HG02642 (cell line): ENCODE results near the gene PTPRE.

Experiments used
- ATAC-seq: cut with Tn5 transposase; IDR thresholded peaks from one replicate; pipeline ENCODE4 v1.9.1; 2021; ENCODE audit warnings: mild to moderate bottlenecking; ENCODE audit not compliant: unreplicated experiment, poor library complexity

The PTPRE gene

GRCh38 chr10:127906548-127907377 is at the start of gene PTPRE:
TSS of gene PTPRE (plus strand) at chr10:127907103. CDS start at chr10:128040882, 133,779 bp downstream.
- ATAC-seq = peak; percentile 94

GRCh38 chr10:127860592-127860991 is 46.3 kb upstream of the PTPRE start:
- no peak for ATAC-seq

GRCh38 chr10:127863231-127863825 is 43.6 kb upstream of the PTPRE start:
- ATAC-seq = no peak

- no peak for ATAC-seq
These were observed 40.5 kb upstream of the PTPRE start for GRCh38 chr10:127866276-127867013.

- ATAC-seq = no peak
These were observed 39.1 kb upstream of the PTPRE start for GRCh38 chr10:127867805-127868204.

- no peak for ATAC-seq
These were observed 37.6 kb upstream of the PTPRE start for GRCh38 chr10:127869329-127869728.

- no peak for ATAC-seq
These were observed 35.3 kb upstream of the PTPRE start for GRCh38 chr10:127871631-127872010.

- no peak for ATAC-seq
These were observed 34.7 kb upstream of the PTPRE start for GRCh38 chr10:127872011-127872761.

- no peak for ATAC-seq
These were observed 33.9 kb upstream of the PTPRE start for GRCh38 chr10:127872871-127873600.

GRCh38 chr10:127873901-127874470 is 32.9 kb upstream of the PTPRE start:
- ATAC-seq = no peak

GRCh38 chr10:127874671-127875448 is 32.0 kb upstream of the PTPRE start:
- ATAC-seq = no peak

GRCh38 chr10:127875449-127875765 is 31.5 kb upstream of the PTPRE start:
- no peak for ATAC-seq

- no peak for ATAC-seq
These were observed 31.0 kb upstream of the PTPRE start for GRCh38 chr10:127875916-127876315.

- ATAC-seq = no peak
These were observed 29.8 kb upstream of the PTPRE start for GRCh38 chr10:127877116-127877515.

GRCh38 chr10:127877699-127878098 is 29.2 kb upstream of the PTPRE start:
- ATAC-seq = no peak

GRCh38 chr10:127878475-127879055 is 28.3 kb upstream of the PTPRE start:
- no peak for ATAC-seq

- no peak for ATAC-seq
These were observed 26.3 kb upstream of the PTPRE start for GRCh38 chr10:127880557-127880956.

- no peak for ATAC-seq
These were observed 25.6 kb upstream of the PTPRE start for GRCh38 chr10:127881262-127881661.

GRCh38 chr10:127882391-127882790 is 24.5 kb upstream of the PTPRE start:
- ATAC-seq = no peak
